GM10266 (cell line): ENCODE results near the gene TUBB2B.

Experiments
- DNase-seq: peaks from one replicate; pipeline ENCODE4 v3.0.0; 2012; ENCODE audit errors: extremely low spot score
- CTCF ChIP-seq: IDR thresholded peaks from 2 replicates; pipeline ENCODE4 v1.5.1; 2012; ENCODE audit warnings: mild to moderate bottlenecking, low read depth; ENCODE audit not compliant: control insufficient read depth, insufficient read depth; ENCODE audit errors: missing control alignments

The TUBB2B gene

GRCh38 chr6:3208098-3208774 lies 19.2 kb downstream of the TUBB2B start:
- DNase-seq, result no peak
- TF ChIP-seq CTCF, result no peak

GRCh38 chr6:3206339-3207015 lies 21.0 kb downstream of the TUBB2B start:
- no peak for TF ChIP-seq CTCF
- DNase-seq, result no peak

DNA sequence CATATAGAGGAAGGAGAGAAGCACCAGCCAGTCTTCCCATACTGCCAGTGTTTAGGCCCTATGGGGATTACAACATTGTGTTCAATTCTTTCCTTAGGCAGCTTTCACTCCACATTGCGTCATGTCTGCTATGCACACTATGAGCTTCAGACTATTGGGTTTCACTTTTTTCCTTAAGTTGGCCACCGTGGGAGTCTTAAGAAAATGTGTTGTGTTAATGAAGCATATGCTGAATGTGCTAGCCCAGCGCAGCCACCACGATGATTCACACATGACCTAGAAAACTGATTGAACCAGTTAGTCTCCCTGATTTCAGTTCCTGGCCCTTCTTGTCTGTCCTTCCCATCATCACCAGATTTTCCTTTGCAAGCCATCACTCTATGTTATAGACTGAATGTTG lies 21.5 kb downstream of the TUBB2B start:
- DNase-seq, result no peak
- TF ChIP-seq CTCF, result no peak

DNA sequence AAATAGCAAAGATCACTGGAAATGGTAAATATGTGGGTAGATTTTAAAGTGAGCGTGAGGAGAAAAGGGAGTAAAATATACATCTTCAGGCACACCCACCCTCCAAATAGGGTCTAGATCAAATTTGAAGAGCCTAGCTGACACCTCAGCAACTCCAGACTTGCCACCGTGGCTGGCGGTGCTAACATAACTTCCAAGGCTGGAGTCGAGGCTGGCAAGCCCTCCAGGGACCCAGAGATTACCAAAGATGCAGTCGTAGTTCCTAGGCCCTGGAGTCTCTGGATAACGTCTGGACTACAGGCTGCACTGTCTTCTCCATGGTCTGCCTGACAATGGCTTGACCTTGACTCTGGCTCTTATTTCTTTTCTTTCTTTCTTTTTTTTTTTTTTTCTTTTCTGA lies 22.5 kb downstream of the TUBB2B start:
- DNase-seq, result no peak
- no peak for TF ChIP-seq CTCF

DNA sequence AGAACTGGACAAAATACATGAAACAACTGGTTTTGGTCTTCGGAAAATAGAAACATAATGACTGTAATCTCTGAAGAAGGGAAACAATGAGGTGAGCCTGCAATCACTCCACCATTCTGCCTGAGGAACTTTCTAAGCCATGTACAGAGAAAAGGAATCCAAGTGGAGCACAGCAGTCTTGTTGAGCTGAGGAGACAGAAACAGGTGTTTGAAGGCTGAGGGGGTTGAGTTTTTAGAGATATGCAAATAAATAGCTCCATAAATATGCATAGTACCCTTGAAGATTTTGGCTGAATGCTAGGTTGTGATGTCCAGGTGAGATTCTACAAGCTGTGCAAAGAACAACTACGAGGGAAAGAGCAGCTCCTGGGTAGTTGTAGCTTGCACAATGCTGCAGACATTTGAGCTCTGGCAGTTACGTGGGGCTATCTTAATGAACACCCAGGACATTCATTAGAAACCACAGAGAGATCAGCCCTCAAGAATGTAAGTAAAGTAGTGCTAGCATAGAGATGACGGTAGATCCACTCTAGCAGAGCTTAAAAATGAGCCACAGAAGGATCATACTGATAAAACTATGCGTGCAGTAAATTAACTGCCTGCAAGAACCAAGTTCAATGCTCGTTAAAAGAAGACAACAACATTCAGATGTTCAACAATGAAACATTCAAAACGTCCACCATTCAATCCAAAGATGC lies 24.3 kb downstream of the TUBB2B start:
- DNase-seq, result no peak

DNA sequence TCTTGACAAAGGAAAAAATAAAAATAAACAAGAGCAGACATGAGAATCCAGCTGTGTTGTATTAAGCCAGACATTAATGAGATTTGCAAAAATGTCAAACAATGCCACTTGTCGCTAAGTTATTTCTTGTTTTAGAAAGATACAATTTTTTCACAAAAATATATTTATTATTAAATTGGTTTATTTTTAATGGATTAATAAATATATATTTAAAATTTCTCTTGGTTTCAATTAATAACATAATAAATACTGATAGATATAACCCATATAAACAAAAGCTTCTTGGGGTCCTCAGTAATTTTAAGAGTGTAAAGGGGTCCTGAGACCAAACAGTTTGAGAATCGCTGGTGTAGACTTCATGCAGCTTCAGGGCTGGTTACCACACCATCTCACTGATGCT lies 26.1 kb downstream of the TUBB2B start:
- no peak for TF ChIP-seq CTCF
- no peak for DNase-seq

More for the DNA sequence above, 24.3 kb downstream of the TUBB2B start:
- TF ChIP-seq CTCF, result no peak

GRCh38 chr6:3200682-3201081 lies 26.8 kb downstream of the TUBB2B start:
- TF ChIP-seq CTCF, result no peak
- no peak for DNase-seq
